GM06990 (cell line): ENCODE results near the gene CTDSPL2.

Experiments
- DNase-seq: peaks from one replicate; pipeline ENCODE4 v3.0.0-alpha.2; 2011; ENCODE audit not compliant: insufficient read length; ENCODE audit errors: extremely low read depth
- H3K27me3 ChIP-seq: replicated peaks from 2 replicates; pipeline ENCODE4 v1.6.0; 2011; ENCODE audit warnings: low read length; ENCODE audit not compliant: control insufficient read depth, insufficient read depth
- H3K36me3 ChIP-seq: 2 replicates; pipeline ENCODE4 v1.5.1; 2011; ENCODE audit warnings: low read length; ENCODE audit not compliant: control insufficient read depth, insufficient read depth
- H3K4me3 ChIP-seq: replicated peaks from 2 replicates; pipeline ENCODE4 v1.5.1; 2011; ENCODE audit warnings: low read depth, mild to moderate bottlenecking, control low read depth, low read length
- CTCF ChIP-seq: IDR thresholded peaks from 2 replicates; pipeline ENCODE4 v1.5.1; 2011; ENCODE audit warnings: low read length, control low read depth, mild to moderate bottlenecking, inconsistent platforms; ENCODE audit not compliant: insufficient read depth, poor library complexity, severe bottlenecking

CTDSPL2 gene

GRCh38 chr15:44426975-44427755, at the start of gene CTDSPL2:
TSS of gene CTDSPL2 (plus strand) at chr15:44427629. CDS start at chr15:44459015, 31,386 bp downstream.
- TF ChIP-seq CTCF: peak; percentile 38

DNA sequence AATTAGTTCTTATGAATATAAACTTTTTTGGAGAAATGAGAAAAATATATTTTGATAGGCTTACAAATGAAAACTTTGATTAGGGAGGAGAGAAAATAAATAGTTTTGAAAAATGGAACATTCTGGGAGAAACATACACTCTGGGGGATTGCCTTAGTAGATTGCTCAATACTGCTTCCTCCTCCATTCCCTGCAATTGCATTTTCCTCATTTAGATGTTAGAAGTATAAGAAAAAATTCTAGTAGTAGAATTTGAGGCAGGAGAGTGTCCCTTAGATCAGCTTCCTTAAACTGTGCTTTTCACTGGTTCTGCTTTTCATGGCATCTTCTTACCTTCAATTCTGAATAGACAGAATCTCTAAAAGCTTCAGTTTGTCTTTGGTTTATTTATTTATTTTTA, 46.2 kb upstream of the CTDSPL2 start:
- Histone ChIP-seq H3K36me3 (no peaks in the 10 kb centered on the region; the same call in 1 of the 2 replicates), H3K4me3 (no peak overlapping the region), H3K27me3 (no peaks in the 10 kb centered on the region)
- no peak for DNase-seq
- no peak for TF ChIP-seq CTCF

More at GRCh38 chr15:44426975-44427755, at the start of gene CTDSPL2:
- no peaks in the 10 kb centered on the region for H3K36me3 ChIP-seq
- DNase-seq: peak; percentile 94
- H3K4me3 ChIP-seq: peak within 1 kb of the TSS; percentile 99
- no peaks in the 10 kb centered on the region for H3K27me3 ChIP-seq

- Histone ChIP-seq H3K4me3 (no peak overlapping the region), H3K36me3 (no peaks in the 10 kb centered on the region; the same call in 1 of the 2 replicates), H3K27me3 (no peaks in the 10 kb centered on the region)
- DNase-seq: peak; percentile 35
- no peak for TF ChIP-seq CTCF
These were observed 42.0 kb upstream of the CTDSPL2 start for GRCh38 chr15:44385344-44385942.

DNA sequence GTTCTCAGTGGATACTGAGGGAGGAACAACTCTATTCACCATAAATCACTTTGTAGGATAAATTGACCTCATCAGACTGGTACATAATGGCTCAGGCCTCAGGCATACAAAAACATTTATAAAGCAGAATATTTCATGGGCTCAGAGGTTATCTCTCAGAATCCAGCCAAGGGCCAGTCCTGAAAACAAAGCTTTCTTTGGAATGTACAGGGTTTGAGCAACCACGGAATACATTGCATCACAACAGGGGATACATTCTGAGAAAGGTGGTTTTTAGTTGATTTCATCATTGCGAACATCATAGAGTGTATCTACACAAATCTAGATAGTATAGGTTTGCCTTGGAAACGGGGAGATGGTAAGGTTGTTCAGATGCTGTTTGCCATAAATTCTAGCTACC, 33.4 kb upstream of the CTDSPL2 start:
- no peak for TF ChIP-seq CTCF

DNA sequence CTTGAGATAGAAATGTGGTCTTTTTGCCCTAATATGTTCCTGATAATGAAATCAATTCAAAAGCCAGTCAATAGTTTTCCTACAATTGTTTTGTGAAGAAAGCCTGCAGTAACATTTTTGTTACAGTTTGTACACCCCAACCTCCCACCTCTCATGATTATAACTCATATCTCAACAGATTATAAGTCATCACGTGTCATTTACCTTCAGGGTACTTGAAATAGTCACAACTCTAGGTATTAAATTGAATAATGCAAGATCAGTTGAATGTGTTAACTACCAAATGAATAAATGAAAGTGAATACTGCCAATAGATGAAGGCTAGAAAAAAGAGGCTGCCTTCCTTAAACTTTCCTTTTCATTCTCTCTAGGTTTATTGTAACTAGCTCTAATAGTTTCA, 32.9 kb upstream of the CTDSPL2 start:
- H3K27me3 ChIP-seq: no peaks in the 10 kb centered on the region
- DNase-seq: no peak
- no peak for TF ChIP-seq CTCF
- no peak overlapping the region for H3K4me3 ChIP-seq
- H3K36me3 ChIP-seq: no peaks in the 10 kb centered on the region

More for the DNA sequence above, 33.4 kb upstream of the CTDSPL2 start:
- DNase-seq: no peak
- Histone ChIP-seq H3K36me3 (no peaks in the 10 kb centered on the region), H3K27me3 (no peaks in the 10 kb centered on the region), H3K4me3 (no peak overlapping the region)
